Measurements from ENCODE around the gene KCNJ14. TPM values are rescaled to one million over a fixed set of nuclear protein-coding genes. Genes with fewer than 3 reads are reported as not detected.

The KCNJ14 gene
- total and polyA plus RNA-seq, 2 donors (not counting 3 experiments of a cell fraction or from before 2014, with no cell fraction given): 0.26 to 1.4 TPM

DNA sequence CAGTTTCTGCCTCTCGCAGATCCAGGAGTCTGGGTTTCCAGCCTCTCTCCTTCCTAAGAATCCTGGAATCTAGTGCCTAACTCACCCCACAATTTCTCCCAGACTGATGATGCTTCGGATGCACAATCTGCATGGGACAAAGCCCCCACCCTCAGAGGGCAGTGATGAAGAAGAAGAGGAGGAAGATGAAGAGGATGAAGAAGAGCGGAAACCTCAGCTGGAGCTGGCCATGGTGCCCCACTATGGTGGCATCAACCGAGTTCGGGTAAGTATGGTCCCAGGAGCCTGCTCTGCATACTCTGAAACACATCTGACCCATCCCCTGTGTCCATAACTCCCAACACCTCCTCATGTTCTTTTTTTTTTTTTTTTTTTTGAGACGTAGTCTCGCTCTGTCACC is 8.8 kb upstream of the KCNJ14 start:
- Histone ChIP-seq H3K27ac (ENCODE audit: insufficient read depth, low read depth, low read length) (peak overlapping the region; percentile 52), H3K4me3 (replicated peaks in 1 of 3; ENCODE audit: insufficient read depth in 1 of 3, low read depth in 1 of 3, low read length in 3 of 3) (peak overlapping the region; percentile 85 to 97 (median 86)), H3K27me3 (ENCODE audit: control insufficient read depth in 2 of 2, insufficient read depth in 2 of 2, low read length in 2 of 2) (peaks cover 4 to 16% of the 10 kb centered on the region in 2 experiments), H2AFZ (ENCODE audit: low read depth, low read length) (no peak overlapping the region), H3K36me3 (ENCODE audit: control insufficient read depth in 2 of 2, extremely low read depth in 1 of 2, insufficient read depth in 2 of 2, low read length in 2 of 2) (peaks cover 2 to 22% of the 10 kb centered on the region in 2 experiments), H3K9me3 (replicated peaks; ENCODE audit: control insufficient read depth, insufficient read depth, low read length) (no peaks in the 10 kb centered on the region), H3K79me2 (ENCODE audit: control insufficient read depth, insufficient read depth, low read length) (peaks cover 12% of the 10 kb centered on the region), H3K9me1 (replicated peaks; ENCODE audit: control insufficient read depth, extremely low read depth, insufficient read depth, low read length) (no peaks in the 10 kb centered on the region), H3K9ac (replicated peaks; ENCODE audit: extremely low read depth, insufficient read depth, low read length) (peak overlapping the region; percentile 85), H4K20me1 (replicated peaks; ENCODE audit: control insufficient read depth, extremely low read depth, insufficient read depth, low read length) (no peaks in the 10 kb centered on the region), H3K4me2 (ENCODE audit: insufficient read depth, low read length) (peak overlapping the region; percentile 93), H3K4me1 (ENCODE audit: control insufficient read depth, extremely low read depth, insufficient read depth, low read length) (peaks cover 17% of the 10 kb centered on the region)
- no peak for FAIRE-seq
- DNase-seq (ENCODE audit: low read depth, low spot score): no peak
- intact Hi-C loops (cut with micrococcal nuclease) (loop anchor here (5.0 kb wide), 1 partner anchor 179 kb away; no protein-coding TSS in a partner anchor), dilution Hi-C loops (cut with MboI; ENCODE audit: extremely low pct_ligation_motif_present, low sequenced_read_pairs) (no loop called here)
- BruUV-seq (replicated peaks): no TSS peak
- POLR2A ChIA-PET: interaction anchor here (0.6 kb wide), 1 partner anchor 46 kb away, joined by 5 read pairs; no protein-coding TSS in a partner anchor
- CTCF ChIA-PET: interaction anchor here (1.8 to 2.4 kb wide), 3 partner anchors 56 to 132 kb away, joined by 7 to 52 read pairs (median 9); partner anchors contain the start of gene KDELR1
- no peak for TF ChIP-seq MAX (IDR thresholded peaks at IDR 0.05; ENCODE audit: insufficient read depth, insufficient read length)
- no peak for TF ChIP-seq EZH2 (IDR thresholded peaks at IDR 0.05; ENCODE audit: borderline replicate concordance, low read depth, low read length, severe bottlenecking)
- no peak for TF ChIP-seq POLR2AphosphoS5 (IDR thresholded peaks at IDR 0.05; ENCODE audit: insufficient read depth, low read depth, low read length)
- no peak for TF ChIP-seq MYC (IDR thresholded peaks at IDR 0.05; ENCODE audit: low read depth, low read length)
- TF ChIP-seq, protein P1, sequence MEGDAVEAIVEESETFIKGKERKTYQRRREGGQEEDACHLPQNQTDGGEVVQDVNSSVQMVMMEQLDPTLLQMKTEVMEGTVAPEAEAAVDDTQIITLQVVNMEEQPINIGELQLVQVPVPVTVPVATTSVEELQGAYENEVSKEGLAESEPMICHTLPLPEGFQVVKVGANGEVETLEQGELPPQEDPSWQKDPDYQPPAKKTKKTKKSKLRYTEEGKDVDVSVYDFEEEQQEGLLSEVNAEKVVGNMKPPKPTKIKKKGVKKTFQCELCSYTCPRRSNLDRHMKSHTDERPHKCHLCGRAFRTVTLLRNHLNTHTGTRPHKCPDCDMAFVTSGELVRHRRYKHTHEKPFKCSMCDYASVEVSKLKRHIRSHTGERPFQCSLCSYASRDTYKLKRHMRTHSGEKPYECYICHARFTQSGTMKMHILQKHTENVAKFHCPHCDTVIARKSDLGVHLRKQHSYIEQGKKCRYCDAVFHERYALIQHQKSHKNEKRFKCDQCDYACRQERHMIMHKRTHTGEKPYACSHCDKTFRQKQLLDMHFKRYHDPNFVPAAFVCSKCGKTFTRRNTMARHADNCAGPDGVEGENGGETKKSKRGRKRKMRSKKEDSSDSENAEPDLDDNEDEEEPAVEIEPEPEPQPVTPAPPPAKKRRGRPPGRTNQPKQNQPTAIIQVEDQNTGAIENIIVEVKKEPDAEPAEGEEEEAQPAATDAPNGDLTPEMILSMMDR (IDR thresholded peaks at IDR 0.05; ENCODE audit: extremely low read depth in 1 of 2, insufficient read depth in 1 of 2, low read depth in 1 of 2, low read length in 2 of 2): no peak
- TF ChIP-seq POLR2A (IDR thresholded peaks at IDR 0.05; ENCODE audit: low read depth, low read length): no peak
- no peak for TF ChIP-seq GATA2 (IDR thresholded peaks at IDR 0.05; ENCODE audit: insufficient read depth, insufficient read length, low read depth, low read length)
- TF ChIP-seq FOS (IDR thresholded peaks at IDR 0.05; ENCODE audit: borderline replicate concordance, insufficient read depth, low read length): no peak
